ENCODE results near the gene HRCT1.

- TF ChIP-seq MAFK (IDR thresholded peaks at IDR 0.05; ENCODE audit: low read depth, low read length), result no peak
- no peak for TF ChIP-seq POLR2A (IDR thresholded peaks at IDR 0.05; ENCODE audit: low read depth, low read length)
- no peak for TF ChIP-seq CTCF (conservative IDR thresholded peaks at IDR 0.05; ENCODE audit: low read depth, low read length)
- TF ChIP-seq USF2 (IDR thresholded peaks at IDR 0.05; ENCODE audit: low read depth, low read length), result no peak
- no peak for TF ChIP-seq ELK1 (IDR thresholded peaks at IDR 0.05; ENCODE audit: borderline replicate concordance, low read depth, low read length)
- TF ChIP-seq MAZ (IDR thresholded peaks at IDR 0.05; ENCODE audit: borderline replicate concordance, low read depth, low read length), result no peak
- no peak for TF ChIP-seq RCOR1 (IDR thresholded peaks at IDR 0.05; ENCODE audit: insufficient replicate concordance, low read length)
- TF ChIP-seq RFX5 (IDR thresholded peaks at IDR 0.05; ENCODE audit: low read depth, low read length), result no peak
- no peak for TF ChIP-seq RAD21 (IDR thresholded peaks at IDR 0.05; ENCODE audit: low read length)
- TF ChIP-seq BHLHE40 (IDR thresholded peaks at IDR 0.05; ENCODE audit: low read depth, low read length), result no peak
- TF ChIP-seq CEBPB (IDR thresholded peaks at IDR 0.05; ENCODE audit: low read depth, low read length), result no peak
- no peak for TF ChIP-seq FOS (IDR thresholded peaks at IDR 0.05; ENCODE audit: low read depth, low read length)
- TF ChIP-seq SMC3 (IDR thresholded peaks at IDR 0.05; ENCODE audit: low read depth, low read length), result no peak
- no peak for TF ChIP-seq CHD1 (IDR thresholded peaks at IDR 0.05; ENCODE audit: low read depth, low read length)
Observed at GRCh38 chr9:35861161-35861897, 44.7 kb upstream of the HRCT1 start.

All from IMR-90 (cell line).